ENCODE measurements around the gene BFSP1.

The BFSP1 gene

DNA sequence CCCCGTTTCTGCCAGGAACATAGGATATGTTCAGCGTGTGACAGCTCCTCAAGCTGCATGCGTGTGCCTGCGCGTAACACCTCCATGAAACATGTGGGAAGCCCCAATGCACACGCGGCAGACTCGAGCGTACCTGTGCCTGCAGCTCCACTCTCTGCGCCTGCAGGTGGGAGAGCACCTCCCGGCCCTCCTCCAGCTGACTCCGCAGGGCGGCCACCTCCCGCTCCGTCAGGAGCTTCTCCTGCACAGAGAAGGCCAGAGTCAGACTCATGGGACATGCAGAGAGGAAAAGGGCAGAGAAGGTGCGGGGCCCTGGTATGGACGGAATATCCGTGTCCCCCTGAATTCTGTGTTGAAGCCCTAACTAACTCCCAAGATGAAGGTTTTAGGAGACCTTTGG, 22.4 kb downstream of the BFSP1 start:
- H3K27me3 ChIP-seq (ENCODE audit: control insufficient read depth, insufficient read depth, low read length), result no peaks in the 10 kb centered on the region
- no peaks in the 10 kb centered on the region for H3K79me2 ChIP-seq
- H3K36me3 ChIP-seq (ENCODE audit: control insufficient read depth, insufficient read depth, low read length), result no peaks in the 10 kb centered on the region
- no peaks in the 10 kb centered on the region for H3K9me3 ChIP-seq (ENCODE audit: control insufficient read depth, low read length)
- H3K4me2 ChIP-seq (ENCODE audit: low read length), result no peak overlapping the region
- no peak overlapping the region for H3K27ac ChIP-seq
- H3K4me1 ChIP-seq, result peaks cover 9% of the 10 kb centered on the region
- no peak overlapping the region for H3K9ac ChIP-seq
- TF ChIP-seq, protein P1, sequence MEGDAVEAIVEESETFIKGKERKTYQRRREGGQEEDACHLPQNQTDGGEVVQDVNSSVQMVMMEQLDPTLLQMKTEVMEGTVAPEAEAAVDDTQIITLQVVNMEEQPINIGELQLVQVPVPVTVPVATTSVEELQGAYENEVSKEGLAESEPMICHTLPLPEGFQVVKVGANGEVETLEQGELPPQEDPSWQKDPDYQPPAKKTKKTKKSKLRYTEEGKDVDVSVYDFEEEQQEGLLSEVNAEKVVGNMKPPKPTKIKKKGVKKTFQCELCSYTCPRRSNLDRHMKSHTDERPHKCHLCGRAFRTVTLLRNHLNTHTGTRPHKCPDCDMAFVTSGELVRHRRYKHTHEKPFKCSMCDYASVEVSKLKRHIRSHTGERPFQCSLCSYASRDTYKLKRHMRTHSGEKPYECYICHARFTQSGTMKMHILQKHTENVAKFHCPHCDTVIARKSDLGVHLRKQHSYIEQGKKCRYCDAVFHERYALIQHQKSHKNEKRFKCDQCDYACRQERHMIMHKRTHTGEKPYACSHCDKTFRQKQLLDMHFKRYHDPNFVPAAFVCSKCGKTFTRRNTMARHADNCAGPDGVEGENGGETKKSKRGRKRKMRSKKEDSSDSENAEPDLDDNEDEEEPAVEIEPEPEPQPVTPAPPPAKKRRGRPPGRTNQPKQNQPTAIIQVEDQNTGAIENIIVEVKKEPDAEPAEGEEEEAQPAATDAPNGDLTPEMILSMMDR (IDR thresholded peaks at IDR 0.05), result no peak
- H3K4me3 ChIP-seq (ENCODE audit: low read depth, low read length), result no peak overlapping the region
- H2AFZ ChIP-seq, result no peak overlapping the region

DNA sequence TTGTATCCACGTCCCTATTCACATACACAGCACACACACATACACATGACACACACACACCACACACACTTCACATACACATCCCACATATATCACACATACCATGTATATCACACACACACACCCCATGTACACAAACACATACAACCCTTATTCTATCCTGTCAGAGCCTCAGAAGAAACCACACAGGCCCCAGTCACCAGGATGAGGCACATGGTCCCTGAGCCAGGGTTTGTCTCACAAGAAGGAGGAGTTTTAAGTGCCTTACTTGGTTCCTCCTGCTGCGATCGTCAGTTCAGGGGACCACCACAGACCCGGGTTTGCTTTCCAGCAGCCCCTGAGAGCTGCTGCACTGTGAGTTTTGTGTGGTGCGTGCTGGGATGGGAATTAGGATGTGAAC, 23.6 kb downstream of the BFSP1 start:
- no peaks in the 10 kb centered on the region for H3K79me2 ChIP-seq
- H2AFZ ChIP-seq, result no peak overlapping the region
- TF ChIP-seq, protein P1 (IDR thresholded peaks at IDR 0.05), result no peak

DNA sequence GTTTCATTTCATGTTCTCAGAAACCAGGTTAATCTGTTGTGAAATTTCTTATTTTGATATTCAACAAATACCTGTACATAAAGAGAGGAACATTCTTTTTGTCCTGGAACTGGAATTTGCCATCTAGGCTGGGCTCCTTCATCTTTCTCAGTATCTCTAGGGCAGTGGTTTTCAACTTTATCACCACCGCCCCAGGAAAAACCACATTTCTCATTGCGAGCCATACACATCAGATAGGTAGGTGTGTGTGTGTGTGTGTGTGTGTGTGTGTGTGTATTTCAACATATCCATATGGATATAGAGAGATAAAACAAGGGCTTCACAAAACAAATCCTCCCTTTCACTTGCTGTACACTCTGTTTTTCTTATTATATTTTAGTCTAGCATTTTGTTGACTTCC, 24.1 kb downstream of the BFSP1 start:
- TF ChIP-seq, protein P1 (IDR thresholded peaks at IDR 0.05), result no peak
- no peaks in the 10 kb centered on the region for H3K36me3 ChIP-seq (ENCODE audit: control insufficient read depth, insufficient read depth, low read length)
- peaks cover 9% of the 10 kb centered on the region for H3K4me1 ChIP-seq
- no peak overlapping the region for H2AFZ ChIP-seq
- no peak overlapping the region for H3K4me2 ChIP-seq (ENCODE audit: low read length)
- H3K4me3 ChIP-seq (ENCODE audit: low read depth, low read length), result no peak overlapping the region
- no peaks in the 10 kb centered on the region for H3K79me2 ChIP-seq
- no peak overlapping the region for H3K27ac ChIP-seq
- H3K9me3 ChIP-seq (ENCODE audit: control insufficient read depth, low read length), result no peaks in the 10 kb centered on the region
- no peaks in the 10 kb centered on the region for H3K27me3 ChIP-seq (ENCODE audit: control insufficient read depth, insufficient read depth, low read length)
- no peak overlapping the region for H3K9ac ChIP-seq

More for the DNA sequence above, 23.6 kb downstream of the BFSP1 start:
- H3K4me3 ChIP-seq (ENCODE audit: low read depth, low read length), result no peak overlapping the region
- no peak overlapping the region for H3K4me2 ChIP-seq (ENCODE audit: low read length)
- no peaks in the 10 kb centered on the region for H3K27me3 ChIP-seq (ENCODE audit: control insufficient read depth, insufficient read depth, low read length)
- no peaks in the 10 kb centered on the region for H3K9me3 ChIP-seq (ENCODE audit: control insufficient read depth, low read length)
- H3K4me1 ChIP-seq, result peaks cover 9% of the 10 kb centered on the region
- H3K36me3 ChIP-seq (ENCODE audit: control insufficient read depth, insufficient read depth, low read length), result no peaks in the 10 kb centered on the region
- H3K27ac ChIP-seq, result no peak overlapping the region
- no peak overlapping the region for H3K9ac ChIP-seq

DNA sequence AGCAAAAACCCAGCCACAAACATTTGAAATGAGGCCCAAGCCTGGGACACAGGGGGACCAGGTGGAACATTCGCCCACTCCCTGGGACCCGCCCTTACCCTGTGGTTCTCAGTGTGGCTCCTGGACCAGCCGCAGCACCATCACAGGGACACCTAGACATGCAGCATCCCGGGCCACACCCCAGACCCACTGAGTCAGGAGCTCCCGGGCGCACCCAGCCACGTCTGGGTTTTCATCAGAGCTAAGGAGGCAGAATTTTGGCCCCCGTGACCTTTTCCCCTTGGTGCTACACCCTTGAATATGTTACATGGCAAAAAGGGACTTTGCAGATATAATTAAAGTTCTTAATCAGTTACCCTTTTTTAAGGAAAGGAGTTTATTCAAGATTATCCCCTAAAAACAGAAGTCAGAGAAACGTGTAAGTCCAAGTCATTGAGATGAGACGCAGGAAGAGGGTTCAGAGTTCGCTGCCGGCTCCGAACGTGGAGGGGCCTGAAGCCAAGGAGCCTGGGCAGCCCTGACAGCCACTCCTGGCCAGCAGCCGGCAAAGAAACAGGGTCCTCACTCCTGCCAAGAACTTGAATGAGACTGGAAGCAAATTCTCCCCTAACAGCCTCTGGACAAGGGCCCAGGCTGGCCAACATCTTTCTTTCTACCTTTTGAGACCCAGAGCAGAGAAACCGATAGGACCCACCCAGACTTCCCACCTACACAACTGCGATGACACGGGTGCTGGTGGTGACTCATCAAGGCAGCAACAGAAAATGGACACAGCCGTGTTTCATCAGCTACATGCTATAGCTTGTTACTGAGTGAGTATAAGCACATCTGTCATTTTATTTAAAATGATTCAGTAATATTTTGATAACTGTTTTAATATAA, 25.3 kb downstream of the BFSP1 start:
- H3K4me1 ChIP-seq, result peaks cover 9% of the 10 kb centered on the region
- peak overlapping the region; percentile 67 for H3K4me2 ChIP-seq (ENCODE audit: low read length)
- H2AFZ ChIP-seq, result peak overlapping the region; percentile 96
- H3K79me2 ChIP-seq, result no peaks in the 10 kb centered on the region
- TF ChIP-seq, protein P1 (IDR thresholded peaks at IDR 0.05), result no peak
- no peaks in the 10 kb centered on the region for H3K36me3 ChIP-seq (ENCODE audit: control insufficient read depth, insufficient read depth, low read length)
- no peaks in the 10 kb centered on the region for H3K9me3 ChIP-seq (ENCODE audit: control insufficient read depth, low read length)
- H3K9ac ChIP-seq, result no peak overlapping the region
- no peak overlapping the region for H3K27ac ChIP-seq
- H3K27me3 ChIP-seq (ENCODE audit: control insufficient read depth, insufficient read depth, low read length), result no peaks in the 10 kb centered on the region
- no peak overlapping the region for H3K4me3 ChIP-seq (ENCODE audit: low read depth, low read length)
